ENCODE measurements around the gene FOXA3.

GRCh38 chr19:45920458-45920857, 56.3 kb downstream of the FOXA3 start:
- TF ChIP-seq ARNTL (CRISPR knock-in tag; IDR thresholded peaks at IDR 0.05; ENCODE audit: borderline replicate concordance, low read depth) (no peak), OSR1 (CRISPR knock-in tag; IDR thresholded peaks at IDR 0.05) (no peak), ISL1 (CRISPR knock-in tag; IDR thresholded peaks at IDR 0.05) (no peak), PPARA (CRISPR knock-in tag; IDR thresholded peaks at IDR 0.05; ENCODE audit: borderline replicate concordance) (no peak), PATZ1 (CRISPR knock-in tag; IDR thresholded peaks at IDR 0.05; ENCODE audit: borderline replicate concordance) (no peak), BACH2 (CRISPR knock-in tag; IDR thresholded peaks at IDR 0.05; ENCODE audit: borderline replicate concordance) (no peak), POU6F1 (CRISPR knock-in tag; IDR thresholded peaks at IDR 0.05; ENCODE audit: borderline replicate concordance, low read depth) (no peak), ZNF70 (CRISPR knock-in tag; IDR thresholded peaks at IDR 0.05) (no peak), ZFP30 (CRISPR knock-in tag; IDR thresholded peaks at IDR 0.05) (no peak), GLIS3 (CRISPR knock-in tag; IDR thresholded peaks at IDR 0.05) (no peak), ZNF8 (CRISPR knock-in tag; IDR thresholded peaks at IDR 0.05) (no peak), RARB (CRISPR knock-in tag; IDR thresholded peaks at IDR 0.05) (no peak), ZFP3 (CRISPR knock-in tag; IDR thresholded peaks at IDR 0.05) (no peak), TOX (CRISPR knock-in tag; IDR thresholded peaks at IDR 0.05; ENCODE audit: borderline replicate concordance) (no peak)
